Middle frontal gyrus (tissue), 1 donor: Measurements from ENCODE around the gene COPS2.

ENCODE experiments used
- DNase-seq: peaks from one replicate; pipeline ENCODE4 v3.0.0-alpha.2; 2015; ENCODE audit warnings: low spot score; ENCODE audit errors: extremely low spot score

The COPS2 gene

DNA sequence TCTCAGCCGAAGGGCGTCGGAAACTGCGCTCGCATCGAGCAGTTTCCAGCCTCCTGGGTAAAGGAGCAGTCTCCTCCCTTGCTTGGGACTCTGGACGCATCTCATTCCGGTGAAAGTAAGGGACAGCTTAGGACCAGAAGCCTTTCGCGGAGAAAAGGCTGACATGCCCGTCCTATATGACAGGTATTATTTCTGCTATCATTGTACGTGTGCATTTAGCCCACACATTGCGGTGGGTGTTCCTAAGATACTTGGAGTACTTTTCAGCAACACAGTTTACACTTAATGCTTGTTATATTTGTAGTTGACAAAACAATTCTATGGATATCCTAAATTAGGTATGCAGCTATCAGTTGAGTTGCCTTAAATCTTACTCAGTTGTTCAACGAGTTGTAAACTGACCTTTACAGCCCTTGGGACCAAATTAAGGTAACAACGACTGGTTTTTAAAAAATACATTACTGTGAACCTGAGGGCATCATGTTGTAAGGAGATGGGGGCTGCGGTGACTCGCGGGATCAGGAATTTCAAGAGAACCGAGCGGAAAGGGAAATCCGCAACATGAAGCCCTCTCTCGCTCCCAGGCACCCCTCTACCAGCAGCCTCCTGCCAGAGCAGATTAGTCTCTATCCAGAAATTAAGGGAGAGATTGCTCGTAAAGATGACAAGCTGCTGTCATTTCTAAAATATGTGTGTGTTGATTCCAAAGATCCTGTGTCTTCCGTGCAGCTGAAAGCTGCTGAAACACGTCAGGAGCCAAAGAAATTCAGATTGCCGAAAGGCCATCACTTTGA lies 632 bp upstream of the COPS2 start:
- DNase-seq: no peak

DNA sequence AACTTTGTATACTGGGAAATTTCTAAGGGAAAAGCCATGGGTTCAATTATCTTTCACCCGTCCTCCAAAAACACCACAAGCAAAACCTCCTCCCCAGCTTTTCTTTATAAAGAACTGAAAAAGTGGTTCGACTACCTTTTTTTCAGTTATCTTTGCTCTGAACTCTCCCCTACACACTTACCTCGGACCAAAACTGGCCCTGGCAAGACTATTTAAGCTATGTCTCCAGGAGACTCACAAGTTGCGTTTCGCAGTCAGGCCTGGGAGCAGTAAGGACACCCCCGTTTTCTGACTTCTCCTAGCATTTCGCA lies 645 bp downstream of the COPS2 start:
- no peak for DNase-seq

DNA sequence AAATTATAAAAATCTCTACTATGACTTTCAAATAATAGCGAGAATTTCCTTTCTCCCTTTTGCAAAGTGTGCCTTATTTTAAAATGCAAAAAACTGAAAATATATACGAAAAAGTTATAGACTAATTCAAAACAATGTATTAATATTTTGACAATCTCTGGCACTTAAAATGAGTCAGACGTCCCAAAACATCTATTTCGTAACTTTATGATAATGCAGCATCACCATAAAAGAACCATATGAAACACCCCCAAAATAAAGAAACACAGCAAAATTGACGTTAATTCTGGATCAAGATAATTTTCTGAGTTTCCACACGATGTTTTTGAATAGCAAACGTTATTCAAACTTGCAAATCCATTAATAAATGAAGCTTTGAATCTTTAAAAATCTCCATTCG lies 1.0 kb downstream of the COPS2 start:
- no peak for DNase-seq

DNA sequence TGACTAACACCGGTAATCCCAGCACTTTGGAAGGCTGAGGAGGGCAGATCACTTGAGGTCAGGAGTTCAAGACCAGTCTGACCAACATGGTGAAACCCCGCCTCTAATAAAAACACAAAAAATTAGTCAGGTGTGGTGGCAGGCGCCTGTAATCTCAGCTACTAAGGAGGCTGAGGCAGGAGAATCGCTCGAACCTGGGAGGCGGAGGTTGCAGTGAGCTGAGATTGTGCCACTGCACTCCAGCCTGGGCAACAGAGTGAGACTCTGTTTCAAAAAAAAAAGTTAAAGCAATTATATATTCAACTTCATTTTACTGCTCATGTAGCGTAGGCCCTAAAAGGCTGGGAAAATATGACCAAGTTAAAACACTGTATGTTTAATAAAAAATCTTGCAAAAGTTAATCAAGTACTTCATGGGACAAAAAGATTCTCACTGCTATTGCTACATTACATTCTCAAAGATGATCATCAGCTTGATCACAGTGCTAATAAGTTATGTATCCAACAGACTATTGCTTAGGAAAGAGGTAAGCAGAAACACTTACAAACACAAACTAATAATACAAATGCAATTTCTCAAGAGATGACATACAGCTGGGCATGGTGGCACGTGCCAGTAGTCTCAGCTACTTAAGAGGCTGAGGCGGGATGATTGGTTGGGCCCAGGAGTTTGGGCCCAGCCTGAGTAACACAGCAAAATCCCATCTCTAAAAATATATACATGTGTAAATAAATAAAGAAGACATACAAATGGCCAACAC lies 2.7 kb downstream of the COPS2 start:
- no peak for DNase-seq

DNA sequence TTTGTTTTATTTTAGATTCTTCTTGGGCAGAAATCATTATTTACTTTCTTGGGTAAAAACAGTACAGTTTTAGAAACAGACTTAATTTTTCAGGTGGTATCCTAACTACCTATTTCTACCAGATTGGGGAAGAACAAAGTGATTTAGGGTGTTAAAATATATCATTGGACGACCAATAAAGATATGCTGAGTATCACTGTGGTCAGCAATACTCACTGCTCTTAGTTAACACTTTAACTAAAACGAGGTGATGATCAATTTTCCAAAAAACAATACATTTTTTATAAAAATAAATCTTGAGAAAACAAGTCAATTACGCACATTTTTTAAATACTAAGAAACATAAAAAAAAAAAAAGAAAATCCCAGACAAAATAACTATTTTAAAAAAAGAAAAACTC lies 3.6 kb downstream of the COPS2 start:
- no peak for DNase-seq

DNA sequence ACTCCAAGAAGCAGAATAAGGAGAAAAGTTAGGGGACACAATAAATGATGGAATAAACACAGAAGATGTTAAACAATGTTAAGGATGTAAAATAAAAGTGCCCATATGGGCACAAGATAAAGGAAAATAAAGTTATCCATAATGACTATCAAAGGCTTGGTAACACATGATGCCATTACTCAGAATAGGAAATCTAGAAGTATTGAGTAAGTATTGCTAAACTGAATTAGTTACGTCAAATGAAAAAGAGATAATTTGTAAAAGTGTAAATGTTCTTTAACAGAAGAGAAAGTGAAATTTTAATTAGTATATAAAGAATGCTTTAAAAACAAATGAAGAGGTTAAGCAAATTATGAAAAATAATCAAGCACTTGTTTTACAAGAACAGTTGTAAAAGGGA lies 6.7 kb downstream of the COPS2 start:
- DNase-seq: no peak

DNA sequence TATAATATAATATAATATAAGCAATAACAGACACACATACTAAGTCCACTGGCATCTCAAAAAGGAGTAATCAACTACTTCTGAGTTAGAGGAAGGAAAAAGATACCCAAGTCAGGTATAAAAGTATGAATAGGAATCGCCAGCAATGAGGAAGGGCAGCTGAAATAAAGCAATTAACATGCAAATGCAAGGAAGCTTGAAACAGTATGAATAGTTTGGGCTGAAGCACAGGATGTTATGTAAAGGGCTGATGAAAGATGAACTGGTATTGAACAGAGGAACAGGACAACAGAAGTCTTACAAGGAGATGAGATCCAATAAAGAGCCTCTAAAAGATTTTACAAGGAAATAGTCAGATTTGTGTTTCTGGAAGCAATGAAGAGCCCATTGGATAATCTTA lies 7.1 kb downstream of the COPS2 start:
- no peak for DNase-seq

DNA sequence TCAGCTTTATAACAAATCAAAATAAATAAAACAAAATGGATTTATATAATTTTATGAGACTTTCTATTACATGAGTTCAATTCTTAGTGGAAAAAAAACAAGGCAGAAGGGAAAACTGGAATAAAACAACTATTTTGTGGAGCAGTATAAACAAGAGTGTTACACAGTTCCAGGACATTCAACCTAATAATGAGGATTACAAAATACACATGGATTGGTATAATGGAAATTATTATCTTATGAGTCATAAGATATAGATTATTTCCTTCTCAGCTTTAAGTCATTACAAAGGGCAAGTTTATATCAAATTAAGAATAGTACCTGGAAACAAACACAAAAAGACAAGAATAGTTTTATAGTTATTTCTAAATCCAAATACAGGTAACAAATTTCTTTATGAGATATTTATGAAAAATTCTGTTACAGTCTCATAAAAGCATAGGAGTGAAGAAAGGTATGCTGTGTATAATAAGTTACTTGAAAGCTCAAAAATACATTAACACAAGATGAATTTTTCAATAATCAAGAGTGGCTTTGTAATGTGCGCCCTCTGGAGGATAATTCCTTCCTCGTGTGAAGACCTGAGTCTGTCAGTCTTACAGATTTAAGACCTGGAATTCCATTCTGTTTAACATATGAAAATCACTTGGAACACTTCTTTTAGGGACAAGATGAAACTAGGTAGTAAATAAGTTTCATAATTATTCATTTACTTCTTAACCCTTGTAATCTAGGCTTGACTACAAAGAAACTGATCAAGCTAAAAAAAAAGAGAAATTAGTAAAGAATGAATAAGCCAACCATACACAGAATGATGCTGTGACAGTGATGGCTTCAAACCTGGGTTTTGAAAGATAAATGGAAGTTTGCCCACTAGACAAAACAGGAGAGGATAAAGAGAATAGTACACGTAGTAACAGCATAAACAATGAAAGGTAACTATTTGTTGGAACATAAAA lies 9.5 kb downstream of the COPS2 start:
- no peak for DNase-seq

DNA sequence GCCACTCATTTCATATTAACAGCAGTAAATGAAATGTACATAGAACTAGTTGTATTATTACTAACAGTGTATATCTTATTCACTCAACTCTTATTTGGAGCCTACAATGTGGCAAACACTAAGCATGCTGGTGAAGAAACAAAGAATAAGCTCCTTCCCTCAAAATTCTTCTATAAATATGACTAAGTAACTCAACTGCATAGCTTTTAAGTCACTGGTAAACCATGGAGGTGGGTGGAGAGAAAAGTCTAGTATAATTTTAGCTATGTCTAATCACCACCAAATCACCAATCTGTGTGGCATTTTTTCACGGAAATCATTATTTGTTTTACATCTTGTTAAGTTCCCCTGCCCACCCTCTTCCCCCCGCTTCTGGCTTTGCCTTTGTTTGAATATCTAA lies 17.5 kb downstream of the COPS2 start:
- DNase-seq: no peak

DNA sequence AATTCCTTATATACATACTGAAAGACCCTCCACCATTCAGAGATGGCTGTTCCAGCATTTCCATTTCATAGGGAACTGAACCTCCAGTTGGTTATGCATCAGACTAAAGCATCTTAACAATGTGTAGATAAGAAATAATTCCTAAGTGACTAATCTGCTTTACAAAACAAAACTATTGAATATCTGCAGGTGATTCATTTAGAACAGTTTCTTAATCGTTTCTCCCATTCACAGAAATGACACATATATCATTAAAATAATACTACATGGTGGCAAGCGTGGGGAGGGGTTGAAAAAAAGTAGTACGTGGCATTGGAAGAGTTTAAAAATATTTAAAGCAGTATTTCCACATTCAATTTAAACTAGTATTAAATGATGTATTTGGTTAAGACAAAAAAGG lies 19.5 kb downstream of the COPS2 start:
- DNase-seq: no peak

DNA sequence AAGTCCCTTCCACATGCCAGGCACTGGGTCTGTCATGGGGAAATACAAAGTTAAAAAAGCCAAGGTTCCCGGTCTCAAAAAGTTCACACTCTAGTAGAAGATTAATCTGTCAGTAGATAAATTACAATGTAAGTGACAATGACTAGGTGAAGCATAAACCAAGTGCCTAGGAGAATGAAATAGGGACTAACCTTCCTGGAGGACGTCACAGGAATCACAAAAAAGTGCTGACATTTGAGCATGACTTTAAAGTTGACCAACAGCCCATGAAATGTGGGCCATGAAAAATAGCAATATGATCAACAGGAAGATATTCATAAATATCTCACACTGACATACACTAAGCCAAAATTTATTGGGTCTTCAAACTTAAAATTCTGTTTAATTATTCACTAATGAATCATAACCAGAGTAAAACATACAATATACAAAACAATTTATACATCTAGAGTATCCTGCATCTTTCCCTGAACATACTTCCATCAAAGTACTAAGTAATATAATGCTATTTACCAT lies 20.0 kb downstream of the COPS2 start:
- DNase-seq: no peak

DNA sequence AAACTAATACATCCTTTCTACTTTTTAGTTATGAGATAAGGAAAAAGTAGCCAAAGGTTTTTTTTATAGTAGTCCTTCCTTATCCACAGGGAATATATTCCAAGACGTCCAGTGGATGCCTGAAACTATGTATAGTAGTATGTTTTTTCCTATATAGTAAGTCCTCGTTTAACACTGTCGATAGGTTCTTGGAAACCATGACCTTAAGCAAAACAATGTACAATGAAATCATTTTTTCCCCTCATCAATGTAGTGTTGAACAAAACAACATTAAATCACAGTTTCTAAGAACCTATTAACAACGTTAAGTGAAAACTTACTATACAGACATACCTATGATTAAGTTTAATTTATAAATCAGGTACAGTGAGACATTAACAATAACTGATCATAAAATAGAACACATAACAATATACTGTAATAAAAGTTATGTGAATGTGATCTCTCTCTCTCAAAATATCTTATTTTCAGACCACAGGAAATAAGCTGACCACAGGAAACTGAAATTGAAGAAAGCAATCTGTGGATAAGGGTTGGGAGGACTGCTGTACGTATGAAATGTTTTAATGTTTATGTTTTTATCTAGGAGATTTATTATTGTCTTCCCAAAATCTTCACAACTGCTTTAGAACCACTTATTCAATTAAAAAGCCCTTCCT lies 20.6 kb downstream of the COPS2 start:
- no peak for DNase-seq

DNA sequence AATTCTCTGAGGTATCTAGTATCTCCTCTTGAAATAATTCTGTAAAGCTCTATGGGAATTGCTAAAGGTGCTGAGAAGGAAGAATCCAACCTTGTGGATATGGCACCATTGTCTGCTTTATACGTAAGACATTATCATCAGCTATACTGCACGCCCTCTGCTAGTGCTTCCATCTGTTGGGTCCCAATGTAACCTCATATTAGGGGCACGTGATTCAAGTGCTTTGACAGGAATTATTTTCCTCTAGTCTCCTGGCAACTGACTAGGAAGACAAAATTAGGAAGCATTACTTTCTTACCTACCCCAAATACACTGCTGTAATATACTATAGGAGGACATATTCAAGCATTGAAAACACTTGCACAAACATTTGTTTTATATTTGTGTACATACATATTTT lies 24.0 kb downstream of the COPS2 start:
- no peak for DNase-seq

DNA sequence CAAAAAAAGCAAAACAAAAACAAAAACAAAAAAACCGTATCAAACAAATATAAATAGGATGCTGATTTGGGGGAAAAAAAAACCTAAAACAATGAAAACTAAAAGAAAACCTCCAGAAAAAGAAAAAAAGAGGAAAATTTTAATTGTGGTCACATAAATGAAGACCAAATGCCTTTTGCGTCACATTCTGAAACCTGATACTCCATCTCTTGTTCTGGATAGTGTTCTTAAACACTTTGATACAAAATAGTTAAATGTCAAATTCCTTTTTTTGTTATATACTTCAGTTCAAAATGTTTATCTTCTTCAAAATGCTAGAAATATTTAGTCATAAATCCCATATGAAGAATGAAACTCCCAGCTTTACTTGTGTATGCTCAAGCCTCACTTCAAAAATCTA lies 31.0 kb downstream of the COPS2 start:
- no peak for DNase-seq

DNA sequence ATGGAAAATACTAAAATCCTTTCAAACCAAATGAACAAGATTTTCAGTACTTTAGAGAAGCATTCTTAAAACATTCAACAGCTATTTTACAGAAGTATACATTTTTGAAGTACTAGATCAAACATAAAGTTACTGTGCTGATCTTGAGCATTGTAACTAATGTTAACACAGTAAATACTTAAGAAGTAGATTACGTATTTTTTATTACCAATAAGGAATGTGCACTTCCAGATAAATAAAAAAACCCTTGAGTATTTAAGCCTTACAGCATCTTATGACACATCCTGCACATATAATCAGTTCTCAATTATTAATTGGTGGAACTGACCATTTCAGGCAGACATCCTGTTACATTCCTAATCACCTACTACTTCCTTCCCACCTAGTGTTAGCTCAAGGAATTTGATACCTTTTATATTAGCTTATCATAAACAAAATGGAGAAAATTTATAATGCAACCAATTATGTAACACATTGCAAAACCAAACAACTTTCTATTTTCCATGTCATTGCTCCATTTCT lies 32.8 kb downstream of the COPS2 start:
- DNase-seq: no peak

DNA sequence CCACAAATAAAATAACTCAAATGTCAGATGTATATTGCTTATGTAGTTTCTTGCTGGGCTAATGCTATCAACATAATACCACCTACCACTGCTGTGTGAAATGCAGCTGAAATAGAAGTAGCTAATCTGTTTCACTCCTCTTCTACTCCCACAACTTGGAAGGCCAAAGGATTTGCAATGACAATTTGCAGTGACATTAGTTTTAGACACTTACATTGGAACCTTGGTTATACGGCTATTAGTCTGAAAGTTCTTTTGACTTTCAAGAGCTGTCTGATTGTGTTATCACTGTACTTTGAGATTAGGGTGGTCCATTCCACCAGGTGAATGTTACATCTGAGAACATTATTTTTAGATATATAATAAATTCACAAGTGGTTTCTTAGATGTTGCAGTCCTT lies 33.5 kb downstream of the COPS2 start:
- no peak for DNase-seq

DNA sequence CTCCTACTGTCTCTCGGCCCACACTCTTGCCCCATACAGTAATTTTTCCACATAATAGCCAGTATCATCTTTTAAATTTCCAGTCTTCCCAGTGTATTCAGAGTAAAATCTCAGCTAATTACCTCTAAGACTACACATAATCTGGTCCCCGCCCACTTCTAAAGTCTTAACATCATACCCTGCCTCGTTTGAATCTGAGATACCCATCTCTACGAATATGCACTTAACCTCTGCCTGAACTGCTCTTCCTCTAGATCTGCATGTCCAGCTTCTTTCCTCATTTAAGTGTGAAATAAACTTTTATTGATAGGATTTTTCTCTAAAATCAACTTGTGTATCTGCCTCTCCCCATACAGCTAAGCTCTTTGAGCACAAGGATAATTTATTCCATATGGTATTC lies 34.6 kb downstream of the COPS2 start:
- no peak for DNase-seq

DNA sequence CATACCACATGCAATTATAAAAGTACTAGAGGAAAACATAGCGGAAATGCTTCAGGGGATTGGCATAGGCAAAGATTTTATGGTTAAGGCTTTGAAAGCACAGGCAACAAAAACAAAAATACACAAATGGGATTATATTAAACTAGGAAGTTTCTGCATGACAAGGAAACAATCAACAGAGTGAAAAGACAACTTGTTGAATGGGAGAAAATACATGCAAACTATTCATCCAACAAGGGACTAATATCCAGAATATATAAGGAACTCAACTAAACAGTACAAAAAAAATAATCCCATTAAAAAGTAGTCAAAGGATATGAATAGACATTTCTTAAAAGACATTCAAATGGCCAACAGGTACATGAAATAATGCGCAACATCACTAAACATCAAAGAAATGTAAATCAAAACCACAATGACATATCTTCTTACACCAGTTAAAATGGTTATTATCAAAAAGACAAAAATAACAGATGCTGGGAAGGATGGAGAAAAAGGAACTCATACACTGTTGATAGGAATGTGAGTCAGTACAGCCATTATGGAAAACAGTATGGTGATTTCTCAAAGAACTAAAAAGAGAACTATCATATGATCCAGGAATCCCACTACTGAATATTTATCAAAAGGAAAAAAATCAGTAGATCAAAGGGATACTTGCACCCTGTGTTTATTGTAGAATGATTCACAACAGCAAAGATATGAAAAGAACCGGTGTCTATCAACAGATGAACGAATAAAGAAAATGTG lies 39.1 kb downstream of the COPS2 start:
- DNase-seq: no peak

DNA sequence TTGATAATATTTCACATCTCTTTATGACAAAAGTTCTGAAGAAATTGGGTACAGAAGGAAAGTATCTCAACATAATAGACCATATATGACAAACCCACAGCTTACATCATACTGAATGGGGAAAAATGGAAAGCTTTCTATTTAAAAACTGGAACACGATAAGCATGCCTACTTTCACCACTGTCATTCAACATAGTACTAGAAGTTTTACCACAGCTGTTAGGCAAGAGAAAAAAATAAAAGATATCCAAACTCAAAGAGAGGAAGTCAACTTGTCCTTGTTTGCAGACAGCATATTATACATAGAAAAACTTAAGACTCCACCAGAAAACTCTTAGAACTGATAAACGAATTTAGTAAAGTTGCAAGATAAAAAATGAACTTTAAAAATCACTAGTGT lies 40.3 kb downstream of the COPS2 start:
- DNase-seq: no peak
